GM12872 (cell line): ENCODE results near the gene ANXA8.

Source experiments
- CTCF ChIP-seq: IDR thresholded peaks from 3 replicates; pipeline ENCODE4 v1.5.1; 2011; ENCODE audit warnings: low read depth, mild to moderate bottlenecking, low read length, moderate library complexity; ENCODE audit not compliant: insufficient read depth

The ANXA8 gene

GRCh38 chr10:47451273-47451997, 32.5 kb downstream of the ANXA8 start:
- TF ChIP-seq CTCF: no peak

DNA sequence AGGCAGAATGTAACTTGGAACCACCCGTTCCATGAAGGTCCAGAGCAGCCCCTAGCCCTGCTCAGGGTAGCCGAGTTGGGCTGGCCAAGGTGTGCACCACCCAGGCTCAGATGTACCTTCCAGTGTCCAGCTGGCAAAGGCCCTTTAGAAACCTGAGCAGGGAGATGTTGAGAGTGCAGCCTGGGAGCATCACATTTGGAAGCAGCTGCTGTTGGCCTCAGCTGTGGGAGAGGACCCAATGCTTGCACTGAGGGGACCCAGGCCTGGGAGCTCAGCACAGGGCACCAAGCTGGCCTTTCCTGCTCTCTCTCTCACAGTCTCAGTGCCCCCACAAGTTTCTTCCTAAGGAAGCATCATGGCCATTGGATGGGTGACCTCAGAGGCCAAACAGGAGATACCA, 33.5 kb downstream of the ANXA8 start:
- no peak for TF ChIP-seq CTCF

GRCh38 chr10:47449979-47450378, 33.9 kb downstream of the ANXA8 start:
- TF ChIP-seq CTCF: no peak

DNA sequence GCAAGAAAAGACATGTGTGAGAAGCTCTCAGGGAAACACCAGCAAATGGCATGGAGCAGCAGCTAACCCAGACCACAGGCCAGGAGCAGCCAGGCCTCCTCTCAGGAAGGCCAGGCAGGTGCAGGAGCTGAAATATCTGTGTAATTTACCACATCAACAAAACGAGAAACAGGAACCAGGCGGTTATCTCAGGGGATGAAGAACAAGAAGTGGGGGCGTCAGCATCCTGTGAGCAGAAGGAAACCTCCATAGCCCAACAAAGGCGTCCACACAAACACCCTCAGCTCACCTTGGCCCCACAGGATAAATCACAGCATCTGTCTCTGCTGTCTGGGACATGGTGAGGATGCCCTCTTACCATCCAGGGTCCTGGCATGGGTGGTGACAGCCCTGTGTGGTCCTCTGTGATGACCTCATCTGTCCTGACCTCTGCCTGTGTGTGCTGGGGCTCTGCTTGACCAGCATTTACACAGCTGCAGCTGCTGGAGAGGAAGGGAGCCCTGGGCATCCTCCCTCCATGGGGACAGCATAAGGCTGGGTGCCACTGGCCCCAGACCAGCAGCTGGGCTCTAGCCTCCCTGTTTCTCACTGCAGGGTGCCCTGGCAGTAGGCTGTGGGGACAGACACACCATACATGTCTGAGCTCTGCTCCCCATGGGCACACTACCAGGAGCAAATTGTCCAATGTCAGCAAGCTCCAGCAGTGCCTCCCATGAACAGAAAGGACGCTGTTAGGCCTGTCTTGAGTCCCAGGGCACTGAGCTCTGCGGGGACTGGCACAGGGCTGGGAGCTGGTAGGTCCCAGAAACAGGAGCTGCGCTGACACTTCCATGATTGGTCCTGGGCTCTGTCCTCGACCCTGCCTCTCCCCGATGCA, 34.6 kb downstream of the ANXA8 start:
- TF ChIP-seq CTCF: no peak

DNA sequence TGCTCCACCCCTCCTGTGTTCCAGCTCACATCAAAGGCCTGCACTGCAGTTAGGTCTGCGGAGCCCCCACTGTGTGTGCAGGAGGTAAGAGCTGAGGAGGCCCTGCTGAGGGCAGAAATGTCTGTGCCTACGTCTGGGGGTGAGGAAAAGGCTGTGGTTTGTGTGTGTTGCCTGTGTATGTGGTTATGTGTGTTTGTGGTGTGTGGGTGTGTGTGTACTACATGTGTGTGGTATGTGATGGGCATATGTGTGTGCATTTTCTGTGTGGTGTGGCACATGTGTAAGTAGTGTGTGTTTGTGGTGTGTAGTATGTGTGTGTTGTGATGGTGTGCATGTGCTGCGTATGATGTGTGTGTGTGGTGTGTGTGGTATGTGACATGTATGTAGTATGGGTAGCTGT, 36.2 kb downstream of the ANXA8 start:
- no peak for TF ChIP-seq CTCF

DNA sequence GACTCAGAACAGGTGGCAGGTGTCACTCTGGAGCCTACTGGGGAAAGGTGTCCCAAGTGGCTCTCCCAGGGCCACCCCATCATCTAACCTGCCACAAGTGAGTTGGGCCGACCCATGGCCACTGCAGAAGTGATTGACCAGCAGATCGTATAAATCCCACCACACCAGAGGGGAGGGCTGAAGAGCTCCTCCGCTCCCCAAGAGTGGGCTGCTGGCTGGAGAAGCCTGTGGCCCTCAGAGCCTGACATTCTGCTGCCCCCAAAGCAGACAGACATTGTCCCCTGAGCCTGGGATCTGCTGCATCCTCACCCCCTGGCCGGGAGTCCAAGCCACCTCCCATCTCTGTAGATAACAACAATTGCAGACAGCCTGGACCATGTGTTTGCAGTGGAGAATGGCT, 36.7 kb downstream of the ANXA8 start:
- TF ChIP-seq CTCF: no peak

DNA sequence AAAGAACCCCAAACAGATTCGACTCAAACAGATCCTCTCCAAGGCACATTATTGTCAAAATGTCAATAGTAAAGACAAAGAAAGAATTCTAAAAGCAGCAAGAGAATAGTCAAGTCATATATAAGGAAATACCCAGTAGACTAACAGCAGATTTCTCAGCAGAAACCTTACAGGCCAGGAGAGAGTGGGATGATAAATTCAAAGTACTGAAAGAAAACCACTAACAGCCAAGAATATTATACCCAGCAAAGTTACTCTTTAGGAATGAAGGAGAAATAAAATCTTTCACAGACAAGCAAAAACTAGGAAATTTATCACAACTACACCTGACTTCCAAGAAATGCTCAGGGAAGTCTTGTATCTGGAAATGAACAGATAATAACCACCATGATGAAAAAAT, 38.2 kb downstream of the ANXA8 start:
- no peak for TF ChIP-seq CTCF
